ENCODE results near the gene ELP4.
"Not testable (repeated sequence)": the region's sequence is repeated elsewhere in the genome, so short reads cannot be mapped to it uniquely, and the experiment has no call there.

Gene ELP4

DNA sequence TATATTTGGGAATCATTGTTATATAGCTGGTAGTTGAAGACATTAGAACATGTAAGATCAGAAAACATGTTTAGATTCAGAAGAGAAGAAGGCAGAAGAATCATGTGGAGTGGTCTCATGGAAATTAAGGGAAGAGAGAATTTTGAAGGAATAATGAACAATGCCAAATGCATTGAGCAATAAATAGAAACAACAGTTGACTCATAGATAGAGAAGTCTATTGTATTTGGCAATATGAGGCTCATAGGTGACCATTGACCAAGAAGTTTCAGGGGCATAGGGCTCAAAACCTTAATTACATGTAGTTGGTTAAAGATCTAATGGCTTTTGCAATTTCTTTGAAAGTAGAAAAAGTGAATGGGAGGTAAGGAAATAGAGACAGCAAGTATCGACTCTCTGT is 177.7 kb downstream of the ELP4 start:
- DNase-seq: no peak

DNA sequence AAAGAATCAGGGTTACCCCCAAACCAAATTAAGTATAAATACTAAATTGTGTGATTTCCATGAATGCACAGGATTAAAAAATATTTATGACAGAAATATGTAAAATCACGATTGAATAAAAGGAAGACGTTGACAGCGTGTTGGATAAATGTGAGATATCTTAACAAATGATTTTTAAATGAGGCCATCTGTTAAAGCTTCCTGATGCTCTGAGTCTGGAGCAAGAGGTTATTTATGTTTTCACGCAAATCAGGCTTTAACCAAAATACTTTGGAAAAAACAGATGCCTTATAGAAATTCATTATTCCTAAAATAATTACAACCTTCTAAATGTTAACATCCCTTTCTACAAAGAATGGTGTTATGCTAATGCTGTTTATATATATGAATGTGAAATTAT is 178.3 kb downstream of the ELP4 start:
- DNase-seq: no peak
- in situ Hi-C loops (cut with MboI; ENCODE audit: low pct_unique_long_range_greater_than_20kb, low sequenced_read_pairs): no loop called here

More for the DNA sequence above, 177.7 kb downstream of the ELP4 start:
- in situ Hi-C loops (cut with MboI; ENCODE audit: low pct_unique_long_range_greater_than_20kb, low sequenced_read_pairs): no loop called here

DNA sequence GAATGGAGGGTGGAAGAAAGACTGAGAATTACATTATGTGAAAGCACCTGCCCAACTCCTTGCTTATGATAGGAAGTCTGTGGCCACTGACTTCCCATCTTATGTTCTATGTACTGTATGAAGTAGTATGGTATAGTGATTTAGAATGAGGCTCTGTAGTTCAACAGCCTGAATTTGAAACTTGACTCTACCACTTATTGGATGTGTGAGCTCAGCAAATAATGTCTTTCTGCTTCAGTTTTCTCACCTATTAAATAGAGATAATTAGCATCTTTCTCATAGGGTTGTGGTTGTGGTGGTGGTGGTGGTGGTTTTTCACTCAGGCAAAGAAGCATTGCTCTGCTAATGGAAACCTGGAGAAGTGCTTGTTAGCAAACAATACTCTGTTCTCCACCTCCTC is 180.0 kb downstream of the ELP4 start:
- in situ Hi-C loops (cut with MboI; ENCODE audit: low pct_unique_long_range_greater_than_20kb, low sequenced_read_pairs): no loop called here
- no peak for DNase-seq

DNA sequence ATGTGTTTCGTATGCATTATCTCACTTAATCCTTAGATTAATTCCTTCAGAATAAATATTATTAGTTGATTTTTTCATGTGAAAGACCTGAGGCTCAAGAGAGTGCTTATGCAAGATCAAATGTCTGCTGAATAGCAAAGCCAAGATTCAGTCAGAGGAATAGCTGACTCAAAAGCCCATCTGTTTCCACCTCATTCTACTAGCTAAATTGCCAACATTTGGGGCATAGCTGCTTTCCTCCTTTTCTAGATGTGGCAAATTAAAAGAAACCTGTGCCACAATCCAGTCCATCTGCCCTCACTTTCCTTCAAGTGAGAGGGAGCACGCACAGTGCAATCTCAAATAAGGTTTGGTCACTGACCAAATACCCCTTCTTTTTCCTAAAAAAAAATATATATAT is 180.5 kb downstream of the ELP4 start:
- DNase-seq: no peak
- in situ Hi-C loops (cut with MboI; ENCODE audit: low pct_unique_long_range_greater_than_20kb, low sequenced_read_pairs): no loop called here

DNA sequence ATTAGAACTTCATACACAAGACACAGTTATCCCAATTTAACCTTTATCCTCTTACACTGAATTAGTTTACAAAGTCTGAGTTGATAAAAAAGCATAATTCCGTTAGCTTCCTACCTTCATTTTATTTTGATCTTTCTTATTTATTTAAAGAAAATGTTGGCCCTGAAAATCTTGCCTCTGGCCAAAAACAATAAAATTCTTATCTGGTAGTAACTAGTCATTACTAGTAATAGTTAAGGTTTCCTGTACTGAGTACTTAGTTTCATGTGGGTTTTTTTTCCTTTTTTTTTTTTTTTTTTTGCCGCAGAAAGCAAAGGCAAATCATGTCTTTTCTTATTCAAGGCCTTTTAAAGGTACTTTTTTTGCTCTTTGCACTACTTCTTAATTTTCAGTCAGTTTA is 180.9 kb downstream of the ELP4 start:
- no peak for DNase-seq
- in situ Hi-C loops (cut with MboI; ENCODE audit: low pct_unique_long_range_greater_than_20kb, low sequenced_read_pairs): no loop called here

DNA sequence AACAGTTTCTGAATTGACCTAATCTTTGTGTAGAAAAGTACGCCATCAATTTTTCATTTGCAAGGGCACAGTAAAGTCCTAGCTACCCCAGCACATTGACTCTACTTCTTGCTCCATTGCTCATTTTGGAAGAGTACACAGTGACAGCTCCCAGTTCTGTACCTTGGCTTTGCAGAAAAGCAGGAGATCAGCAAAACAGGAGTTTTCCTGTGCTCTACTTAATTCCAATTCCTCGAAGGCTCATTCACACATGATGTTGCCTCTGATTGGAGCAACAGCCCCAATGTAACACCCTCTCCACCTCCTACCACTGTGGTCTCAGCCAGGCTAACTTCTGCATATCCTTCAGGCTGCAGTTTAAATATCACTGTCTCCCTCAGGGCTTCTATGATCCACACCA is 182.9 kb downstream of the ELP4 start:
- DNase-seq: no peak
- in situ Hi-C loops (cut with MboI; ENCODE audit: low pct_unique_long_range_greater_than_20kb, low sequenced_read_pairs): no loop called here

DNA sequence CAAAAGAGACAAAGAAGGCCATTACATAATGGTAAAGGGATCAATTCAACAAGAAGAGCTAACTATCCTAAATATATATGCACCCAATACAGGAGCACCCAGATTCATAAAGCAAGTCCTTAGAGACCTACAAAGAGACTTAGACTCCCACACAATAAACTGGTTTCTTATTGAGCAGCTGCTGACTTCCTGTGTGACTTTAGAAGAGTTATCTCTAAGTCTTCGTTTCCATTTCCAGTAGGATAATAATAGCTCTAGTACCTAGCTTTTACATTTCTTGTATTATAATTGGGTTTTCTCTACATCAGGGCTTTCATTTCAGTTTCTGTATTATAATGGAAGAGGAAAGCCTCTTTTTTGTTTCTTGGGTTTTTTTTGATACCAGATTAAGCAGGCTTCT is 187.5 kb downstream of the ELP4 start:
- in situ Hi-C loops (cut with MboI; ENCODE audit: low pct_unique_long_range_greater_than_20kb, low sequenced_read_pairs); DNase-seq: not testable (repeated sequence)

DNA sequence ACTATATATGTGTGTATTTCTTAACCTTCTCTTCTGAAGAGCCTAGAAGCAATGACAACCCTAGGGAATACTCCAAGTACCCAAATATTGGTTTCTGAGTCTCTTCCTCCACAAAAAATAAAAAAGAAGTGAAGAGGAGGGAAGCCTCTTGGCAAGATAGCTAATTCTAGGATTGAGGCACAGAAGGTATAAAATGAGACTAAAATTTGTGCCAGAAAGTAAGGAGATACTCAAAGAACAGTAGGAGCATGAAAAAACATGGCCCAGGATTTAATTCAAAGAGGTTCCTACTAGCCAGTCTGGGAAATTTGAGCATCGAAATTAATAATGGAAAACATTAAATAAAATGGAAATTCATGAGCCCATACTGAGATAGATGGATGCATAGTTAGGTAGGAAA is 189.5 kb downstream of the ELP4 start:
- DNase-seq: no peak
- in situ Hi-C loops (cut with MboI; ENCODE audit: low pct_unique_long_range_greater_than_20kb, low sequenced_read_pairs): no loop called here

DNA sequence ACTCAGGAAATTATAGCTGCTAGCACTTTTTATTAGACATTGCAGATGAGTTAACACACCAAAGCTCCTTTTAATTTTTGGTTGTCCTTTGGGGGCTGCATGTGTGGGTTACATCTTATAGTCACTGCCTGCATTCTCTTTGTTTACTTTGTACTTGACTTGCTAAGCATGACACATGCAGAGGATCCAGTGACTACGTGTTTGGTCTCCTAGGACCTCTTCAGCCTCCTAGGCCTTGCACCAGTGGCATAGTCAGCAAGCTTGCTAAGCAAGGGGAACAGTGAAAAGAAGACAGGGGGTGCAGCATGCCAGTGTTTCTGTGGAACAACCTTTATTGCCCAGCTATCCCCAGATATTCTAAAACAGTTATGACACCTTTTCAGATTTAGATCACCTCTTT is 193.4 kb downstream of the ELP4 start:
- in situ Hi-C loops (cut with MboI; ENCODE audit: low pct_unique_long_range_greater_than_20kb, low sequenced_read_pairs): no loop called here
- no peak for DNase-seq

DNA sequence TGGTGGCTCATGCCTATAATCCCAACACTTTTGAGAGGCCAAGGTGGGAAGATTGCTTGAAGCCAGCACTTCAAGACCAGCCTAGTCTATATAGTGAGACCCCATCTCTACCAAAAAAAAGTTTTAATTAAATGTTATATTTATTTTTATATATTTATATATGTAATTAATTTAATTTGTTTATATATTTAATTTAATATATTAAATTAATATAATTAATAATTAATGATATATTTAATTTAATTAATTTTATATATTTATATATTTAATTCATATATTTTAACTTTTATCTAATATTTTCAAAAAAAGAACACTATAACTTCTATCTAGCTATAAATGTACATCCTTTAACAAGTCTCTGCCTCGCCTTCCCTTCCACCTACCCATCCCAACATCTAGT is 196.8 kb downstream of the ELP4 start:
- in situ Hi-C loops (cut with MboI; ENCODE audit: low pct_unique_long_range_greater_than_20kb, low sequenced_read_pairs): no loop called here
- no peak for DNase-seq

DNA sequence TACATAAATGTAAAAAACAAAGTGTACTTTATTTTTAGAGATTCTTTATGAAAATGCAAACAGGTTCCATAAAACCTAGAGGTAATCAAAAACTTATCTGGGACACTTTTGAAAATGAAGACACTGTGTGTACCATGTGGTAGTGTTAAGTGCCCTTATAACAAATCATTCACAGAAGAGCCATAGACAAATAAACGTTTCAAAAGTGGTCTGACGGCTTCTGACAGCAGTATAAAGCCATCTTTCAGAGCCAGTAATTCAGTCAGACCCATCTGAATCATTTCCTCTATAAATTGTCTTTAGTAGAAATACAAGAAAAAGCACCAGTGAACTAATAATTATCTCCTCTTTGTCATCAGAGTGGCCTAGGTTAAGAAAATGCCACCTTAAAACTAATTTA is 201.6 kb downstream of the ELP4 start:
- DNase-seq: no peak
- in situ Hi-C loops (cut with MboI; ENCODE audit: low pct_unique_long_range_greater_than_20kb, low sequenced_read_pairs): no loop called here

DNA sequence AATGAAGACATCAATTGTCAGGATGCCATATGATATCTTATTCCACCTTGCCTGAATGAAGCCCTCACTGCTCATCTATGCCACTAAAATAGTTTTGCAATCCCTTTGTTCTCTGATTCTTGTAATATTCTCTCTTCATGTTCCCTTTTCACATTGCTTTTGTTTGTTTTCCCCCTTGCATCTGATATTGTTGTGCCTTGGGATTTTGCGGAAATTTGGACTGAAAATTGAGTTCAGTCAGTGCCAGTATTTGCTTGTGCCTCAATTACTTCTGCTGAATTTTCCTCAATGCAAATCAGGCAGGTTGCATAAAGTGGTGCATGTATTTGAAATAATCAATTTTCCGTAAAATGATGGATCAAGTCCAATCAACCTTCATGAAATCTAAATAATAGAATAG is 203.3 kb downstream of the ELP4 start:
- DNase-seq: no peak
- in situ Hi-C loops (cut with MboI; ENCODE audit: low pct_unique_long_range_greater_than_20kb, low sequenced_read_pairs): no loop called here

DNA sequence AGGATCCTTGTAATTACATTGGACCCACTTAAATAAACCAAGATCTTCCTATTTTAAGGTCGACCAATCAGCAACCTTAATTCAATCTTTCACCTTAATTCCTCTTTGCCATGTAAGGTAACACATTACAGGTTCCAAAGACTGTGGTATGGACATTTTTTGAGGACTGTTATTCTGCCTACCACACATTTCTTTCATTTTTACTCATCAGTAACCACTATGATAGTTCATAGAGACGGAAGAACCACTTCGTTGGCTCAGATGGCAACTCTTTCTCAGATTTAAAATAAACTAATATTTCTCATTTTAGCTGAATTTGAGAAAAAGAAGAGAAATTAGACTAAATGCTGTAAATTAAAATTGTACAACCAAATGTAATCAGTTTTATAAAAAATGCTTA is 205.3 kb downstream of the ELP4 start:
- in situ Hi-C loops (cut with MboI; ENCODE audit: low pct_unique_long_range_greater_than_20kb, low sequenced_read_pairs): no loop called here

DNA sequence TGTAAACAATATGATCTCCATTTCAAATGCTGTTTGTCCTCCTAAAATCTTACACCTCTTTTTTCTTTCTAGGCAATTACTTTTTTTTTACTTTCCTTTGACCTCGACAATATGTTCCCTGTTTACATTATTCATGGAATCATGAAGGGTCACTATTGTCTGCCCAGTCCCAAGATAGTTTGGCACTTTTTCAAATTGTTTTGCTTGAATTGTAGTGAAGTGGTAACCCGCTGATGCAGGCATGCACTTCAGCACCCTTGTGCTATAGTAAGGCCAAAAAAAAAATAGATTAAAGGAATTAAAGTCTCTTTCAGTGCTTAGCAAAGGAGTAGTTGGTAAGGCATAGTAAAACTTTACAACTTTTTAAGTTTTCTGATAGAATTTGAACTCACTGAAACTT is 210.7 kb downstream of the ELP4 start:
- in situ Hi-C loops (cut with MboI; ENCODE audit: low pct_unique_long_range_greater_than_20kb, low sequenced_read_pairs): no loop called here
- DNase-seq: no peak

More for the DNA sequence above, 205.3 kb downstream of the ELP4 start:
- no peak for DNase-seq

DNA sequence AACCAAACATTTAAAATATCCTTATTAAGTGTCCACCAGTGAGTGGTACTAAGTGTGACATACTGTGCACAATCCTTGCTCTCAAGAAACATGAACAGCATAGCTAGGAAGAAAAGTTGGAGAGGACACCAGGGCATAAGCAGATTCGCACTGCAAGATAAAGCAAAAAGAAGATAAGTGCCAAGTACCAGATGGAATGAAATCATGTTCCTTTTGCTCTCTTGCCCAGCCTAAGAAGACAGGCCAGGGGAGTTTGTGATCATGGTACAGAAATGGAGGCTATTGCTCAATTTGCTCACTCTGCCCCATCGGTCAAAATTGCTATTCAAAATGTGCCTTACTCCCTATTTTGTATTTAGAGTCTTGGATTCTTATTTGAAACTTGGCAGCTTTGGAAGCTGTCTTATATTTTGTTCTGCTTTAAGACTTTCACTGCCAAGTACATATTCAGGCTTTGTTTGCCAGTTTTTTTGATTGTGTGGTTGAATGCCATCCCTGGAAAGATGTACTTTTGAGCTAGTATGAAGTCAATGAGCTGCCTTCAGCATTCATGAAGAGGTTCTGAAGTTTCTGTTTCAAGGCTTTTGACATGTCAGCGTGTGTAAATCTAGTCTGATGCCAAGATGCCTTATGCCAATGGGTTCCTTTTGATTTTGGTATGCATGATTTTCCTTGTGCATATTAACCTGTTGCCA is 211.3 kb downstream of the ELP4 start:
- no peak for DNase-seq
- in situ Hi-C loops (cut with MboI; ENCODE audit: low pct_unique_long_range_greater_than_20kb, low sequenced_read_pairs): no loop called here

DNA sequence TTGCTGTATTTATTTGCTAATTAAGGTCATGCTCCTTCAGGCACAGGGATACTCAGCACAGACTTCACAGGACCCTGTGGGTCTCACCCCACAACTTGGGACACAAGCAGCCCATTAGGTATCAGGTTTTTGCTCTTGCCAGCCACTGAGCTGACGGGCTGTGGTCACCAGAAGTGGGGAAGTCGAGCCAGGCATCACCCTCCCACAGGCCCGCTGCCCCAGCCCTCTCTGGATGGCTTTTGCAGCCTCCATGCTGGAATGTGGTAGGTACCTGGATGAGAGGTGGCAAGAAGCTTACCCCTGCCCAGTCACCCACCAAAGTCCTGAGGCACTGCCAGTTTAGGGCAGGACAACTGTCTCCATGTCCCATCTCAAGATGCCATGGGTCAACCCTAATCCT is 213.2 kb downstream of the ELP4 start:
- no peak for DNase-seq
- in situ Hi-C loops (cut with MboI; ENCODE audit: low pct_unique_long_range_greater_than_20kb, low sequenced_read_pairs): no loop called here

DNA sequence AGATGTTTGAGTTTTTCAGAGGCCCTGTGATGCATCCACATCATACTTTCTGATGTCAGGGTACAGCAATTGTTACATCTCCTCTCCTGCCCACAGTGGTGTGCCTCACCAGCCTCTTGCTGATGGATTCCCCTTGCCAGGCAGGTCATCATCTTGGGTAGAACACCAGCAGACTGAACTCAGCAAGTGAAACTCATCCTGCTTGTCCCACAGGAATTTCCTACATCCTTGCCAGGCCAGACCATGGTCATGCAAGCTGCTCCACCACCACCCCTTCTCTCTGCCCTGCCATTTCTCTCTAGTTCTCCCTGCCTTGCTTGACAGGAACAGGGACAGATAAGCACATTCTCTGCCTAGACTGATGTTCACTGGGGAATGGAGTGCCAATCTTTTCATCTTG is 215.6 kb downstream of the ELP4 start:
- in situ Hi-C loops (cut with MboI; ENCODE audit: low pct_unique_long_range_greater_than_20kb, low sequenced_read_pairs): no loop called here
- no peak for DNase-seq

DNA sequence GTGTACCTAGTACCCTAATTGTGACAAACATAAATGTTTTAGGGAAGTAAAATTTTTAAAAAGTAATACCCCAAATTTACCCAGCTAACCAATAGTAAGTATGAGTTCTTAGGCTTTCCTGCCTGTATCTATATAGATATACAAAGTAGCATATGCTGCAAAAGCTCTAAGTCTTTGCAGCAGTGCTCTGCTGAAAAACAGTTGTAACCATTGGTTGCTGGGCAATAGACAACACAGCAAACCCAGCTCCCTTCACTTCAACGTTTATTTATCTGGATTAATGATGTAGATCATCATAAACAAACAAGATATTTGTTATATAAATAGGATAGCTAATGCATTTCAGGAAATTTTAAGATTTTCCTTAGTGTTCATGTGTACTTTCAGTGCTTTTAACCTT is 218.9 kb downstream of the ELP4 start:
- DNase-seq: no peak
- in situ Hi-C loops (cut with MboI; ENCODE audit: low pct_unique_long_range_greater_than_20kb, low sequenced_read_pairs): no loop called here

DNA sequence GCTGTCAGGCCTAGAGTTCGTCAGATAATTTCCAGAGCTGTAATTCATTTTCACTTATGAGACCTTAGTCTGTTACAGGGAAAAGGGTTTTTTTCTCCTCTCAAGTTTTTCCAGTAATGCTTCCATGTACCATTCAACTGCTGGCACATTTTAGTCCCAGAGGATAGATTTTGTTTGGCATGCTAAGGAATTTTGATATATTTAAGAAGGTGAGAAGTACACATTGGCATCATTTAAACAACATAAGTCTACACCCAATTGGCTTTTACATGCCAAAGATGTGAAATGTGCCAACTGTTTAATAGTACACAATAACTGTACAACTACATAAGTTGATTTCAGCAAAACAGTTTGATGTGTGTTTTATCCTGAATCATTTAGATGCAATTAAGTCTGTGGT is 230.6 kb downstream of the ELP4 start:
- in situ Hi-C loops (cut with MboI; ENCODE audit: low pct_unique_long_range_greater_than_20kb, low sequenced_read_pairs): no loop called here

DNA sequence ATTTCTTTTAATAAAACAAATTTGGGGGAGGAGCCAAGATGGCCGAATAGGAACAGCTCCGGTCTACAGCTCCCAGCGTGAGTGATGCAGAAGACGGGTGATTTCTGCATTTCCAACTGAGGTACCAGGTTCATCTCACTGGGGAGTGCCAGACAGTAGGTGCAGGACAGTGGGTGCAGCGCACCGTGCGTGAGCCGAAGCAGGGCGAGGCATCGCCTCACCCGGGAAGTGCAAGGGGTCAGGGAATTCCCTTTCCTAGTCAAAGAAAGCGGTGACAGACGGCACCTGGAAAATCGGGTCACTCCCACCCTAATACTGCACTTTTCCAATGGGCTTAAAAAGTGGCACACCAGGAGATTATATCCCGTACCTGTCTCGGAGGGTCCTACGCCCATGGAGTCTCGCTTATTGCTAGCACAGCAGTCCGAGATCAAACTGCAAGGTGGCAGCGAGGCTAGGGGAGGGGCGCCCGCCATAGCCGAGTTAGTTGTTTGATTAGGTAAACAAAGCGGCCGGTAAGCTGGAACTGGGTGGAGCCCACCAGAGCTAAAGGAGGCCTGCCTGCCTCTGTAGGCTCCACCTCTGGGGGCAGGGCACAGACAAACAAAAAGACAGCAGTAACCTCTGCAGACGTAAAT is 231.3 kb downstream of the ELP4 start:
- DNase-seq; in situ Hi-C loops (cut with MboI; ENCODE audit: low pct_unique_long_range_greater_than_20kb, low sequenced_read_pairs): not testable (repeated sequence)

More for the DNA sequence above, 230.6 kb downstream of the ELP4 start:
- no peak for DNase-seq

DNA sequence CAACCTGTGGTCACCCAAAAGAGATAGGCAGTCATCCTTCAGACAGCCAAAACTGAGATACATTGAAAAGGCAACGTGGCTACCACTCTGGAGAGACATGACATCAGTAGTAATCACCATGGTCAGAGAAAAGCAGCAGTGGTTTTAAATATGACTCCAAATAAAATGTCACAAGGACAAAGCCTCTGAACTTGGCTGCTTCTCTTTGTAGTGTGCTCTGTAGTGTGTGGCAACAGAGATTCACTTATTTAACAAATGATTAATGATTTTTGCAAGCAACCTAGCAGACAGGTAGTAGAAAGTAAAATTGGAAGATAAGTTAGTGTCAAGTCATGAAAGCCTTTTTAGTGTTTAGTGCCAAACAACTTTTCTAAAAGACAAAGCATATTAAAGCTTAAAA is 238.0 kb downstream of the ELP4 start:
- in situ Hi-C loops (cut with MboI; ENCODE audit: low pct_unique_long_range_greater_than_20kb, low sequenced_read_pairs): no loop called here

More for the DNA sequence above, 238.0 kb downstream of the ELP4 start:
- no peak for DNase-seq

Measured in KBM-7 (cell line).